HepG2 (cell line): ENCODE results near the gene AEBP1. TPM values are rescaled to one million over a fixed set of nuclear protein-coding genes. Genes with fewer than 3 reads are reported as not detected.

Experiments
- ATAC-seq: fragments of 200-7000 bp; cut with Tn5 transposase; 3 replicates; pipeline ENCODE4 v1.9.1; 2020; ENCODE audit warnings: mild to moderate bottlenecking, moderate library complexity
- BruUV-seq: library from RNA; stranded (reverse); fragments of 400-500 nt; replicated peaks from 2 replicates; lab custom pipeline; 2021; lab: Mats Ljungman, UMichigan
- CTCF ChIA-PET: fragments of 300-600 bp; formaldehyde crosslinking; extraction: SDS; loops from one replicate; lab custom pipeline; 2021; ENCODE audit warnings: low total read pairs, inconsistent platforms, low intra/inter-chr PET ratio; lab: Yijun Ruan, JAX
- POLR2A ChIA-PET: fragments of 350-600 bp; sonication (Branson Sonifier 250); formaldehyde crosslinking; loops from one replicate; lab custom pipeline; 2020; ENCODE audit warnings: antibody characterized with exemption, inconsistent platforms; lab: Yijun Ruan, JAX
- DNase-seq: peaks from one replicate; pipeline ENCODE4 v3.0.0-alpha.2; 2015; ENCODE audit warnings: low spot score
- FAIRE-seq: peaks from 3 replicates; lab custom pipeline; 2011; peaks lifted over from hg19 to GRCh38; lab: Jason Lieb, UNC
- H2AFZ ChIP-seq: one replicate; pipeline ENCODE4 v1.6.1; 2011; ENCODE audit warnings: low read length, inconsistent platforms
- H3K27ac ChIP-seq: fragments of 300-600 bp; 3 replicates; pipeline ENCODE4 v1.8.0; 2011; ENCODE audit warnings: mixed run types, mild to moderate bottlenecking, mixed read lengths, low read length, inconsistent platforms; ENCODE audit not compliant: insufficient read depth; ENCODE audit errors: extremely low read length
- H3K27me3 ChIP-seq, 2 experiments: fragments of 200-600 bp in 1 of 2; 2 replicates in 1 of 2; 3 replicates in 1 of 2; pipeline versions ENCODE4 v1.6.0 to v1.8.0; 2011; ENCODE audit warnings: low read length in 2 of 2, mild to moderate bottlenecking in 2 of 2, moderate library complexity in 2 of 2, inconsistent platforms in 1 of 2; ENCODE audit not compliant: insufficient read depth in 2 of 2, control insufficient read depth in 1 of 2
- H3K36me3 ChIP-seq, 2 experiments: fragments of 200-600 bp in 1 of 2; replicated peaks in 1 of 2; 2 replicates in 1 of 2; 3 replicates in 1 of 2; pipeline versions ENCODE4 v1.5.1 to v1.8.0; 2011; ENCODE audit warnings: low read length in 2 of 2, inconsistent platforms in 1 of 2; ENCODE audit not compliant: insufficient read depth in 2 of 2, control insufficient read depth in 1 of 2
- H3K4me1 ChIP-seq: 2 replicates; pipeline ENCODE4 v1.5.1; 2012; ENCODE audit warnings: low read length, inconsistent platforms; ENCODE audit not compliant: insufficient read depth
- H3K4me2 ChIP-seq: 2 replicates; pipeline ENCODE4 v1.6.0; 2011; ENCODE audit warnings: low read depth, low read length, inconsistent platforms
- H3K4me3 ChIP-seq, 3 experiments: fragments of 200-600 bp in 1 of 3; sonication (generic), shearing (Covaris generic) in 1 of 3; replicated peaks in 1 of 3; 2 replicates each; pipeline ENCODE4 v1.5.1; 2011 to 2016; ENCODE audit warnings: low read length in 3 of 3, inconsistent platforms in 2 of 3, low read depth in 2 of 3, mild to moderate bottlenecking in 2 of 3, control low read depth in 1 of 3, mixed read lengths in 1 of 3; ENCODE audit not compliant: insufficient read depth in 1 of 3
- H3K79me2 ChIP-seq: one replicate; pipeline ENCODE4 v1.6.1; 2011; ENCODE audit warnings: low read length, inconsistent platforms; ENCODE audit not compliant: insufficient read depth
- H3K9ac ChIP-seq: 2 replicates; pipeline ENCODE4 v1.6.0; 2011; ENCODE audit warnings: mild to moderate bottlenecking, low read depth, low read length, inconsistent platforms; ENCODE audit not compliant: insufficient read depth
- H3K9me3 ChIP-seq: 2 replicates; pipeline ENCODE4 v1.5.1; 2012; ENCODE audit warnings: mild to moderate bottlenecking, low read length
- H4K20me1 ChIP-seq: 2 replicates; pipeline ENCODE4 v1.6.0; 2011; ENCODE audit warnings: inconsistent platforms, mild to moderate bottlenecking, low read length, moderate library complexity; ENCODE audit not compliant: insufficient read depth
- ATM ChIP-seq: fragments of 450-650 bp; IDR thresholded peaks from 2 replicates; pipeline ENCODE4 v1.7.1; 2017; ENCODE audit warnings: mild to moderate bottlenecking, borderline replicate concordance
- U2AF1 ChIP-seq: fragments of 200-400 bp; formaldehyde crosslinking; optimal IDR thresholded peaks from 2 replicates; pipeline ENCODE3; 2017; ENCODE audit warnings: mild to moderate bottlenecking, low read depth, low read length
- YEATS4 ChIP-seq: sonication (generic); formaldehyde crosslinking; IDR thresholded peaks from 2 replicates; pipeline ENCODE4 v1.4.0; 2020; ENCODE audit warnings: missing genetic modification reagents, borderline replicate concordance
- WGBS: methylation state at CpG from one replicate; pipeline ENCODE4 v1.1.6; 2017; ENCODE audit warnings: low lambda C conversion rate; 5-methylcytosine and 5-hydroxymethylcytosine counted together
- in situ Hi-C: cut with HindIII; loops from 2 replicates; pipeline ENCODE4 v1.10.0; 2017; ENCODE audit warnings: low pct_unique_long_range_greater_than_20kb; ENCODE audit not compliant: extremely low pct_ligation_motif_present
- intact Hi-C: fragments of 100-400 bp; cut with micrococcal nuclease; formaldehyde crosslinking; loops from one replicate; pipeline ENCODE4 v1.10.0; 2022; ENCODE audit not compliant: unreplicated experiment
- polyA plus RNA-seq, 8 experiments: library from polyadenylated mRNA; depleted of rRNA in 3 of 8; stranded (reverse) in 7 of 8; unstranded in 1 of 8; fragments of >200 nt; fragmentation: Illumina TruSeq in 4 of 8; extraction: Trizol in 4 of 8; gene quantifications; 2 replicates each; pipeline versions ENCODE4 v1.2.1 to v1.2.3, GENCODE V29; 2011 to 2016; ENCODE audit warnings: low read depth in 4 of 8, missing spikeins in 1 of 8, mixed read lengths in 1 of 8; ENCODE audit not compliant: insufficient read depth in 1 of 8
- total RNA-seq, 5 experiments: library from RNA; depleted of rRNA; stranded (reverse); fragments of >200 nt; fragmentation: Illumina TruSeq; extraction: Trizol; gene quantifications; 2 replicates each; pipeline ENCODE4 v1.2.3, GENCODE V29; 2016; ENCODE audit warnings: low read depth in 1 of 5
- TF ChIP-seq, protein P1 (sequence below): sonication (generic); formaldehyde crosslinking; IDR thresholded peaks from 2 replicates; pipeline ENCODE4 v1.4.0; 2020; ENCODE audit warnings: missing genetic modification reagents

AEBP1 gene
- total and polyA plus RNA-seq, 2 of the 13 experiments (the other 11 are each of a cell fraction or from before 2014, with no cell fraction given), result 0.22 to 0.55 TPM

DNA sequence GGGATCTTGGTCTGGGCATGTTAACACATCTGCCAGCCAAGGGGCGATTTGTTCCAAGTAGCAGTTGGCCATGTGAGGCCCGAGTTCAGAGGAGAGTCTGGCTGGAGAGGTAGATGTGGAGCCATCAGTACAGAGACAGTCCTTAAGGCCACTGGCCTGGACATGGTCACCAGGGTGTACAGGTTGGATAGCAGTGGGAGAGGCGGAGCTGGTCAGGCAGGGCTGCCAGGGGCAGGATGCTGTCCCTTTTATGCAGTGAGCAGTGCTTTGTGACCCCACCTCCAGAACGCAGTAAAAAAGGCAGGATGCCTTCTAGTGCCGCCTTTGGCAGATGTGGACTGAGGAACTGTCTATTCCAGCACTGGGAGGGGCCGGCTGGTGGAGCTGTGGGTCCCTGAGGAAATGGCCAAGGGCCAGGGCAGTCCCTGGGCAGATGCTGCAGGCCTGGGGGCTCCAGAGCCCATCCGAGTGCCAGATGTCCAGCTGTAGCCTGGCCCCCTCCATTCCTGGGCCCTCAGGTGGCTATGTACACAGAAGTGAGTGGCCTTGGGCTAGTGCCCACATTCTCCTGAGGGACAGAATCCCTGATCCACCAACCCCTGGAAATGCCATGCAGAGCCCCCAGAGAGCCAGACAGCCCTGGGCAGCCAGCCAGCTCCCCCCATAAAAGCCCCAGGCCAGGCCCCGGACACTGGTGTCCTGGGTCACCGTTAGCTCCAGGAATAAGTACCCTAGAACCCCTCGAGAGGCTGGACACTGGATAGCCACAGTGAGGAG, 54.1 kb downstream of the AEBP1 start:
- BruUV-seq, result no TSS peak
- H3K27me3 ChIP-seq, result peaks cover 0 to 21% of the 10 kb centered on the region in 2 experiments; a peak in 3 of 5 replicates
- H3K36me3 ChIP-seq, result no peaks in the 10 kb centered on the region
- no peaks in the 10 kb centered on the region for H3K4me1 ChIP-seq
- ATAC-seq, result peak; percentile 19; the same call in 2 of the 3 replicates
- no peak for FAIRE-seq
- in situ Hi-C loops, result no loop called here
- intact Hi-C loops, result no loop called here
- H3K4me3 ChIP-seq, result no peak overlapping the region
- H3K79me2 ChIP-seq, result no peaks in the 10 kb centered on the region
- DNase-seq, result no peak
- no peak overlapping the region for H3K9ac ChIP-seq
- H2AFZ ChIP-seq, result no peak overlapping the region
- no peaks in the 10 kb centered on the region for H3K9me3 ChIP-seq
- CTCF ChIA-PET, result no interaction called here
- TF ChIP-seq ATM (no peak), YEATS4 (no peak), U2AF1 (no peak)
- TF ChIP-seq, protein P1, sequence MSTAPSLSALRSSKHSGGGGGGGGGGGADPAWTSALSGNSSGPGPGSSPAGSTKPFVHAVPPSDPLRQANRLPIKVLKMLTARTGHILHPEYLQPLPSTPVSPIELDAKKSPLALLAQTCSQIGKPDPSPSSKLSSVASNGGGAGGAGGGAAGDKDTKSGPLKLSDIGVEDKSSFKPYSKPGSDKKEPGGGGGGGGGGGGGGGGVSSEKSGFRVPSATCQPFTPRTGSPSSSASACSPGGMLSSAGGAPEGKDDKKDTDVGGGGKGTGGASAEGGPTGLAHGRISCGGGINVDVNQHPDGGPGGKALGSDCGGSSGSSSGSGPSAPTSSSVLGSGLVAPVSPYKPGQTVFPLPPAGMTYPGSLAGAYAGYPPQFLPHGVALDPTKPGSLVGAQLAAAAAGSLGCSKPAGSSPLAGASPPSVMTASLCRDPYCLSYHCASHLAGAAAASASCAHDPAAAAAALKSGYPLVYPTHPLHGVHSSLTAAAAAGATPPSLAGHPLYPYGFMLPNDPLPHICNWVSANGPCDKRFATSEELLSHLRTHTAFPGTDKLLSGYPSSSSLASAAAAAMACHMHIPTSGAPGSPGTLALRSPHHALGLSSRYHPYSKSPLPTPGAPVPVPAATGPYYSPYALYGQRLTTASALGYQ (CRISPR knock-in tag), result no peak
- POLR2A ChIA-PET, result no interaction called here
- H3K27ac ChIP-seq, result no peak overlapping the region
- no peaks in the 10 kb centered on the region for H4K20me1 ChIP-seq
- no CpG with 5 or more reads among the region's 10 CpGs for WGBS
- no peak overlapping the region for H3K4me2 ChIP-seq
